GM12878 (cell line): Measurements from ENCODE around the gene ICAM4. TPM values are rescaled to one million over a fixed set of nuclear protein-coding genes. Genes with fewer than 3 reads are reported as not detected.
A peak's percentile ranks its signal among the peaks of the same experiment; 100 is the strongest.

Source experiments
- ATF7 ChIP-seq: fragments of 450-650 bp; IDR thresholded peaks from 2 replicates; pipeline ENCODE4 v1.6.1; 2016; ENCODE audit warnings: low read depth, mild to moderate bottlenecking
- CBX3 ChIP-seq: fragments of 200-600 bp; sonication (generic); IDR thresholded peaks from 2 replicates; pipeline ENCODE4 v1.6.1; 2016; ENCODE audit warnings: low read depth, borderline replicate concordance
- CHD2 ChIP-seq: IDR thresholded peaks from 2 replicates; pipeline ENCODE4 v1.6.1; 2011; ENCODE audit warnings: low read depth, low read length, improper control_type of control experiment, borderline replicate concordance
- CREB1 ChIP-seq: IDR thresholded peaks from 2 replicates; pipeline ENCODE4 v1.6.1; 2012; ENCODE audit warnings: low read depth, mild to moderate bottlenecking, inconsistent platforms
- GABPA ChIP-seq: IDR thresholded peaks from 2 replicates; pipeline ENCODE4 v1.6.1; 2014; ENCODE audit warnings: antibody characterized with exemption, low read depth, mild to moderate bottlenecking, inconsistent platforms
- GATAD2B ChIP-seq: fragments of 450-650 bp; conservative IDR thresholded peaks from 2 replicates; pipeline ENCODE4 v1.6.1; 2017; ENCODE audit warnings: low read depth, mild to moderate bottlenecking, moderate library complexity
- IRF4 ChIP-seq: IDR thresholded peaks from 2 replicates; pipeline ENCODE4 v1.6.1; 2011; ENCODE audit warnings: low read depth, low read length
- LARP7 ChIP-seq: fragments of 450-650 bp; IDR thresholded peaks from 2 replicates; pipeline ENCODE4 v1.6.1; 2017; ENCODE audit warnings: mild to moderate bottlenecking
- MEF2A ChIP-seq: IDR thresholded peaks from 2 replicates; pipeline ENCODE4 v1.6.1; 2011; ENCODE audit warnings: low read depth, mild to moderate bottlenecking, low read length, moderate library complexity; ENCODE audit not compliant: insufficient read depth
- MYB ChIP-seq: fragments of 150-350 bp; IDR thresholded peaks from 2 replicates; pipeline ENCODE4 v1.6.1; 2014; ENCODE audit warnings: mild to moderate bottlenecking, low read depth, low read length, borderline replicate concordance
- POLR2A ChIP-seq: IDR thresholded peaks from 2 replicates; pipeline ENCODE4 v1.6.1; 2011; ENCODE audit warnings: low read depth, mild to moderate bottlenecking, low read length
- POLR2AphosphoS2 ChIP-seq: IDR thresholded peaks from 2 replicates; pipeline ENCODE4 v1.6.1; 2011; ENCODE audit warnings: low read depth, mild to moderate bottlenecking, low read length, improper control_type of control experiment, moderate library complexity
- RB1 ChIP-seq: fragments of 450-650 bp; formaldehyde crosslinking; IDR thresholded peaks from 2 replicates; pipeline ENCODE4 v1.6.1; 2017; ENCODE audit warnings: mild to moderate bottlenecking, borderline replicate concordance
- SMAD5 ChIP-seq: IDR thresholded peaks from 2 replicates; pipeline ENCODE4 v1.6.1; 2016; ENCODE audit warnings: antibody characterized with exemption, low read depth
- SRF ChIP-seq, 2 experiments: IDR thresholded peaks; 2 replicates each; pipeline ENCODE4 v1.6.1; 2011; ENCODE audit warnings: low read depth in 2 of 2, low read length in 2 of 2, mild to moderate bottlenecking in 1 of 2, moderate library complexity in 1 of 2
- YBX1 ChIP-seq: fragments of 450-650 bp; IDR thresholded peaks from 2 replicates; pipeline ENCODE4 v1.6.1; 2016; ENCODE audit warnings: antibody characterized with exemption
- ZBTB33 ChIP-seq: fragments of 450-650 bp; IDR thresholded peaks from 2 replicates; pipeline ENCODE4 v1.6.1; 2017; ENCODE audit warnings: mild to moderate bottlenecking
- ZNF622 ChIP-seq: fragments of 450-650 bp; IDR thresholded peaks from 2 replicates; pipeline ENCODE4 v1.6.1; 2017; ENCODE audit warnings: mild to moderate bottlenecking, inconsistent platforms
- ZSCAN29 ChIP-seq: fragments of 450-650 bp; IDR thresholded peaks from 2 replicates; pipeline ENCODE4 v1.6.1; 2017; ENCODE audit warnings: mild to moderate bottlenecking, moderate library complexity
- ZZZ3 ChIP-seq: IDR thresholded peaks from 2 replicates; pipeline ENCODE4 v1.6.1; 2011; ENCODE audit warnings: low read depth; ENCODE audit not compliant: control insufficient read depth, insufficient read length
- polyA plus RNA-seq, 11 experiments: library from polyadenylated mRNA; depleted of rRNA in 4 of 11; unstranded in 6 of 11; stranded (reverse) in 5 of 11; fragments of >200 nt; fragmentation: Nextera tagmentation in 4 of 11; fragmentation: Illumina TruSeq in 1 of 11; extraction: Ambion mirVana in 4 of 11; extraction: Trizol in 1 of 11; gene quantifications; 1 replicate in 1 of 11; 2 replicates in 10 of 11; pipeline versions ENCODE4 v1.2.1 to v1.2.3, GENCODE V29; 2011 to 2016; ENCODE audit warnings: inconsistent platforms in 2 of 11, missing spikeins in 2 of 11, low read depth in 1 of 11
- total RNA-seq, 4 experiments: library from RNA; depleted of rRNA in 3 of 4; stranded (reverse); fragments of >200 nt in 3 of 4; fragmentation: Illumina TruSeq in 1 of 4; extraction: Trizol in 1 of 4; gene quantifications; 2 replicates each; pipeline versions ENCODE4 v1.2.1 to v1.2.3, GENCODE V29; 2013 to 2021
- TF ChIP-seq, protein P1 (sequence below): fragments of 450-650 bp; IDR thresholded peaks from 2 replicates; pipeline ENCODE4 v1.6.1; 2017; ENCODE audit warnings: low read depth, mild to moderate bottlenecking, moderate library complexity
- TF ChIP-seq, protein P2 (sequence below): fragments of 450-650 bp; IDR thresholded peaks from 2 replicates; pipeline ENCODE4 v1.6.1; 2014; ENCODE audit warnings: mild to moderate bottlenecking
- TF ChIP-seq, protein P3 (sequence below): fragments of 450-650 bp; IDR thresholded peaks from 2 replicates; pipeline ENCODE4 v1.6.1; 2018; ENCODE audit warnings: borderline replicate concordance, mild to moderate bottlenecking; ENCODE audit not compliant: partially characterized antibody

ICAM4 gene
- total and polyA plus RNA-seq, 10 of the 15 experiments (the other 5 are each of a cell fraction or from before 2014, with no cell fraction given): 0.31 to 5.1 (median 1.7) TPM

DNA sequence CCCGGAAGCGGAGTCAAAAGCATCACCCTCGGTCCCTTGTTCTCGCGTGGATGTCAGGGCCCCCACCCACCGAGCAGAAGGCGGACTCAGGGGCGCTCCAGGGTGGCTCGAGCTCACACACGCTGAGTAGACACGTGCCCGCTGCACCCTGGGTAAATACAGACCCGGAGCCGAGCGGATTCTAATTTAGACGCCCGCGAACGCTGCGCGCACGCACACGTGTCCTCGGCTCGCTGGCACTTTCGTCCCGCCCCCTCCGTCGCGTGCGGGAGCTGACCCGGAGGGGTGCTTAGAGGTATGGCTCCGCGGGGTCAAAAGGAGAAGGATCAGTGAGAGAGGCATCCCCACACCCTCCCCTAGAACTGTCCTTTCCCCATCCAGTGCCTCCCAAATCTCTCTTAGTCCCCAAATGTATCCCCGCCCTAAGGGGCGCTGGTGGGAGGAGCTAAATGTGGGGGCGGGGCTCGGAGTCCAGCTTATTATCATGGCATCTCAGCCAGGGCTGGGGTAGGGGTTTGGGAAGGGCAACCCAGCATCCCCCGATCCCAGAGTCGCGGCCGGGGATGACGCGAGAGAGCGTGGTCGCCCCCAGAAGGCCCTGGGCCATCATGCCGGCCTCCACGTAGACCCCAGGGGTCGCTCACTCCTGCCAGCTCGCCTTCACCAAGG lies 2.5 kb downstream of the ICAM4 start (continued):
- no peak for TF ChIP-seq GABPA
- TF ChIP-seq, protein P1, sequence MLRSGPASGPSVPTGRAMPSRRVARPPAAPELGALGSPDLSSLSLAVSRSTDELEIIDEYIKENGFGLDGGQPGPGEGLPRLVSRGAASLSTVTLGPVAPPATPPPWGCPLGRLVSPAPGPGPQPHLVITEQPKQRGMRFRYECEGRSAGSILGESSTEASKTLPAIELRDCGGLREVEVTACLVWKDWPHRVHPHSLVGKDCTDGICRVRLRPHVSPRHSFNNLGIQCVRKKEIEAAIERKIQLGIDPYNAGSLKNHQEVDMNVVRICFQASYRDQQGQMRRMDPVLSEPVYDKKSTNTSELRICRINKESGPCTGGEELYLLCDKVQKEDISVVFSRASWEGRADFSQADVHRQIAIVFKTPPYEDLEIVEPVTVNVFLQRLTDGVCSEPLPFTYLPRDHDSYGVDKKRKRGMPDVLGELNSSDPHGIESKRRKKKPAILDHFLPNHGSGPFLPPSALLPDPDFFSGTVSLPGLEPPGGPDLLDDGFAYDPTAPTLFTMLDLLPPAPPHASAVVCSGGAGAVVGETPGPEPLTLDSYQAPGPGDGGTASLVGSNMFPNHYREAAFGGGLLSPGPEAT: no peak
- TF ChIP-seq LARP7: no peak
- TF ChIP-seq ZBTB33: no peak
- no peak for TF ChIP-seq ZSCAN29
- no peak; the same call in 1 of the 2 replicates for TF ChIP-seq POLR2A
- TF ChIP-seq GATAD2B: peak; percentile 64; the same call in 1 of the 2 replicates
- TF ChIP-seq ATF7: no peak
- TF ChIP-seq SMAD5: no peak
- 0 out of 2 replicates have a peak, but pooled peaks have one; percentile 25 for TF ChIP-seq CREB1
- TF ChIP-seq ZZZ3: no peak
- TF ChIP-seq RB1: no peak
- TF ChIP-seq POLR2AphosphoS2: no peak
- TF ChIP-seq, protein P2, sequence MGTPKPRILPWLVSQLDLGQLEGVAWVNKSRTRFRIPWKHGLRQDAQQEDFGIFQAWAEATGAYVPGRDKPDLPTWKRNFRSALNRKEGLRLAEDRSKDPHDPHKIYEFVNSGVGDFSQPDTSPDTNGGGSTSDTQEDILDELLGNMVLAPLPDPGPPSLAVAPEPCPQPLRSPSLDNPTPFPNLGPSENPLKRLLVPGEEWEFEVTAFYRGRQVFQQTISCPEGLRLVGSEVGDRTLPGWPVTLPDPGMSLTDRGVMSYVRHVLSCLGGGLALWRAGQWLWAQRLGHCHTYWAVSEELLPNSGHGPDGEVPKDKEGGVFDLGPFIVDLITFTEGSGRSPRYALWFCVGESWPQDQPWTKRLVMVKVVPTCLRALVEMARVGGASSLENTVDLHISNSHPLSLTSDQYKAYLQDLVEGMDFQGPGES: no peak
- TF ChIP-seq SRF (IDR thresholded peaks at IDR 0.05; ENCODE audit: low read depth in 2 of 2, low read length in 2 of 2): no peak
- TF ChIP-seq MYB: no peak
- TF ChIP-seq CHD2: peak; percentile 24; the same call in 1 of the 2 replicates
- TF ChIP-seq MEF2A: no peak
- TF ChIP-seq YBX1: no peak
- no peak for TF ChIP-seq ZNF622
- no peak for TF ChIP-seq CBX3
- 0 out of 2 replicates have a peak, but pooled peaks have one; percentile 6 for TF ChIP-seq IRF4
- TF ChIP-seq, protein P3, sequence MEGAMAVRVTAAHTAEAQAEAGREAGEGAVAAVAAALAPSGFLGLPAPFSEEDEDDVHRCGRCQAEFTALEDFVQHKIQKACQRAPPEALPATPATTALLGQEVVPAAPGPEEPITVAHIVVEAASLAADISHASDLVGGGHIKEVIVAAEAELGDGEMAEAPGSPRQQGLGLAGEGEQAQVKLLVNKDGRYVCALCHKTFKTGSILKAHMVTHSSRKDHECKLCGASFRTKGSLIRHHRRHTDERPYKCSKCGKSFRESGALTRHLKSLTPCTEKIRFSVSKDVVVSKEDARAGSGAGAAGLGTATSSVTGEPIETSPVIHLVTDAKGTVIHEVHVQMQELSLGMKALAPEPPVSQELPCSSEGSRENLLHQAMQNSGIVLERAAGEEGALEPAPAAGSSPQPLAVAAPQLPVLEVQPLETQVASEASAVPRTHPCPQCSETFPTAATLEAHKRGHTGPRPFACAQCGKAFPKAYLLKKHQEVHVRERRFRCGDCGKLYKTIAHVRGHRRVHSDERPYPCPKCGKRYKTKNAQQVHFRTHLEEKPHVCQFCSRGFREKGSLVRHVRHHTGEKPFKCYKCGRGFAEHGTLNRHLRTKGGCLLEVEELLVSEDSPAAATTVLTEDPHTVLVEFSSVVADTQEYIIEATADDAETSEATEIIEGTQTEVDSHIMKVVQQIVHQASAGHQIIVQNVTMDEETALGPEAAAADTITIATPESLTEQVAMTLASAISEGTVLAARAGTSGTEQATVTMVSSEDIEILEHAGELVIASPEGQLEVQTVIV: no peak
